Hematopoietic multipotent progenitor cell treated with erythropoietin and hydrocortisone succinate and interleukin-3 and kit ligand, for 6 days (in vitro differentiated cells): ENCODE results near the gene EFEMP2.

Source experiments
- DNase-seq: peaks from one replicate; pipeline ENCODE4 v3.0.0-alpha.2; 2015

The EFEMP2 gene

GRCh38 chr11:65817835-65818680 is 54.5 kb downstream of the EFEMP2 start:
- peak; percentile 94 for DNase-seq

GRCh38 chr11:65817312-65817834 is 55.2 kb downstream of the EFEMP2 start:
- no peak for DNase-seq

- DNase-seq: no peak
Measured at GRCh38 chr11:65816696-65817095, 55.9 kb downstream of the EFEMP2 start.
